GM12878 (cell line): ENCODE data around the gene RFC1. TPM values are rescaled to one million over a fixed set of nuclear protein-coding genes. Genes with fewer than 3 reads are reported as not detected.

Experiments used
- ATAC-seq: fragments of 200-7000 bp; cut with Tn5 transposase; 3 replicates; pipeline ENCODE4 v1.9.1; 2020; ENCODE audit warnings: mild to moderate bottlenecking, moderate library complexity
- BruUV-seq: library from RNA; stranded (reverse); fragments of 400-500 nt; replicated peaks from 2 replicates; lab custom pipeline; 2021; lab: Mats Ljungman, UMichigan
- CTCF ChIA-PET: fragments of 300-600 bp; sonication (Branson Sonifier 250); formaldehyde crosslinking; extraction: SDS; loops from one replicate; lab custom pipeline; 2021; ENCODE audit warnings: inconsistent platforms; lab: Yijun Ruan, JAX
- POLR2A ChIA-PET: fragments of 350-600 bp; formaldehyde crosslinking; extraction: SDS; loops from one replicate; lab custom pipeline; 2021; ENCODE audit warnings: inconsistent platforms; lab: Charles Lee
- RAD21 ChIA-PET: fragments of 300-600 bp; sonication (Branson Sonifier 250); formaldehyde crosslinking; loops from one replicate; lab custom pipeline; 2023; ENCODE audit warnings: antibody characterized with exemption; ENCODE audit not compliant: unreplicated experiment; lab: Charles Lee
- SMC1A ChIA-PET: fragments of 300-600 bp; sonication (Branson Sonifier 250); formaldehyde crosslinking; loops from one replicate; lab custom pipeline; 2023; ENCODE audit not compliant: unreplicated experiment, uncharacterized antibody; lab: Charles Lee
- DNase-seq: peaks from one replicate; pipeline ENCODE4 v3.0.0-alpha.2; 2011; ENCODE audit warnings: low read depth, low spot score
- FAIRE-seq: peaks from 3 replicates; lab custom pipeline; 2011; peaks lifted over from hg19 to GRCh38; lab: Jason Lieb, UNC
- H2AFZ ChIP-seq: 2 replicates; pipeline ENCODE4 v1.6.0; 2011; ENCODE audit warnings: low read depth, low read length, control low read depth; ENCODE audit not compliant: control insufficient read depth
- H3K27ac ChIP-seq: 2 replicates; pipeline ENCODE4 v1.5.1; 2011; ENCODE audit warnings: control low read depth; ENCODE audit not compliant: control insufficient read depth, insufficient read depth
- H3K27me3 ChIP-seq, 2 experiments: replicated peaks in 1 of 2; 2 replicates each; pipeline versions ENCODE4 v1.6.0 to v1.6.1; 2011; ENCODE audit warnings: low read length in 1 of 2; ENCODE audit not compliant: control insufficient read depth in 2 of 2, insufficient read depth in 2 of 2
- H3K36me3 ChIP-seq, 2 experiments: 2 replicates each; pipeline ENCODE4 v1.5.1; 2011; ENCODE audit warnings: low read length in 1 of 2; ENCODE audit not compliant: control insufficient read depth in 2 of 2, insufficient read depth in 2 of 2
- H3K4me1 ChIP-seq: 2 replicates; pipeline ENCODE4 v1.6.1; 2011; ENCODE audit warnings: mild to moderate bottlenecking, low read length, moderate library complexity, mixed read lengths; ENCODE audit not compliant: control insufficient read depth, insufficient read depth
- H3K4me2 ChIP-seq: 2 replicates; pipeline ENCODE4 v1.6.0; 2011; ENCODE audit warnings: control low read depth; ENCODE audit not compliant: control insufficient read depth, insufficient read depth
- H3K4me3 ChIP-seq: fragments of 200-600 bp; sonication (generic); 2 replicates; pipeline ENCODE4 v1.5.1; 2016
- H3K79me2 ChIP-seq: 2 replicates; pipeline ENCODE4 v1.6.0; 2011; ENCODE audit warnings: low read length; ENCODE audit not compliant: control insufficient read depth, insufficient read depth
- H3K9ac ChIP-seq: 2 replicates; pipeline ENCODE4 v1.8.0; 2011; ENCODE audit warnings: low read length, control low read depth, mixed read lengths; ENCODE audit not compliant: control insufficient read depth, insufficient read depth
- H3K9me3 ChIP-seq: replicated peaks from 3 replicates; pipeline ENCODE4 v1.5.1; 2011; ENCODE audit warnings: mild to moderate bottlenecking, low read length; ENCODE audit not compliant: control insufficient read depth, insufficient read depth
- H4K20me1 ChIP-seq: 2 replicates; pipeline ENCODE4 v1.6.0; 2011; ENCODE audit not compliant: control insufficient read depth, insufficient read depth
- ATF7 ChIP-seq: fragments of 450-650 bp; IDR thresholded peaks from 2 replicates; pipeline ENCODE4 v1.6.1; 2016; ENCODE audit warnings: low read depth, mild to moderate bottlenecking
- CBX5 ChIP-seq: sonication (generic); IDR thresholded peaks from 2 replicates; pipeline ENCODE4 v1.6.1; 2016; ENCODE audit warnings: low read depth, moderate library complexity, mild to moderate bottlenecking, inconsistent platforms
- EP300 ChIP-seq, 2 experiments: fragments of 150-350 bp in 1 of 2; IDR thresholded peaks; 2 replicates each; pipeline ENCODE4 v1.6.1; 2011 to 2012; ENCODE audit warnings: low read depth in 2 of 2, low read length in 2 of 2, borderline replicate concordance in 1 of 2, improper control_type of control experiment in 1 of 2, inconsistent platforms in 1 of 2; ENCODE audit not compliant: control insufficient read depth in 1 of 2
- GABPA ChIP-seq: IDR thresholded peaks from 2 replicates; pipeline ENCODE4 v1.6.1; 2014; ENCODE audit warnings: antibody characterized with exemption, low read depth, mild to moderate bottlenecking, inconsistent platforms
- JUND ChIP-seq: IDR thresholded peaks from 2 replicates; pipeline ENCODE4 v1.6.1; 2012; ENCODE audit warnings: low read depth, mild to moderate bottlenecking, low read length, improper control_type of control experiment, moderate library complexity
- KAT2A ChIP-seq: conservative IDR thresholded peaks from 2 replicates; pipeline ENCODE4 v1.6.1; 2011; ENCODE audit warnings: low read depth, low read length; ENCODE audit not compliant: control insufficient read depth
- MEF2B ChIP-seq: fragments of 450-650 bp; IDR thresholded peaks from 2 replicates; pipeline ENCODE4 v1.6.1; 2018; ENCODE audit warnings: mild to moderate bottlenecking, moderate library complexity; ENCODE audit not compliant: partially characterized antibody, poor library complexity, severe bottlenecking
- RUNX3 ChIP-seq: IDR thresholded peaks from 2 replicates; pipeline ENCODE4 v1.6.1; 2012; ENCODE audit warnings: low read length, inconsistent platforms
- ZNF217 ChIP-seq: fragments of 450-650 bp; IDR thresholded peaks from 2 replicates; pipeline ENCODE4 v1.6.1; 2017; ENCODE audit warnings: antibody characterized with exemption, mild to moderate bottlenecking
- WGBS: methylation state at CpG from one replicate; pipeline ENCODE4 v1.1.6; 2016; ENCODE audit warnings: low lambda C conversion rate; ENCODE audit not compliant: insufficient replicate concordance, insufficient coverage; ENCODE audit errors: missing lambda C conversion rate; 5-methylcytosine and 5-hydroxymethylcytosine counted together
- in situ Hi-C: fragments of 300-500 bp; cut with MboI; formaldehyde crosslinking; loops from 9 replicates; pipeline ENCODE4 v1.14.3; 2018; ENCODE audit warnings: mixed read lengths
- intact Hi-C: fragments of 100-400 bp; cut with micrococcal nuclease; formaldehyde crosslinking; loops from one replicate; pipeline ENCODE4 v1.14.2; 2022; ENCODE audit not compliant: unreplicated experiment
- polyA plus RNA-seq, 11 experiments: library from polyadenylated mRNA; depleted of rRNA in 4 of 11; unstranded in 6 of 11; stranded (reverse) in 5 of 11; fragments of >200 nt; fragmentation: Nextera tagmentation in 4 of 11; fragmentation: Illumina TruSeq in 1 of 11; extraction: Ambion mirVana in 4 of 11; extraction: Trizol in 1 of 11; gene quantifications; 1 replicate in 1 of 11; 2 replicates in 10 of 11; pipeline versions ENCODE4 v1.2.1 to v1.2.3, GENCODE V29; 2011 to 2016; ENCODE audit warnings: inconsistent platforms in 2 of 11, missing spikeins in 2 of 11, low read depth in 1 of 11
- total RNA-seq, 4 experiments: library from RNA; depleted of rRNA in 3 of 4; stranded (reverse); fragments of >200 nt in 3 of 4; fragmentation: Illumina TruSeq in 1 of 4; extraction: Trizol in 1 of 4; gene quantifications; 2 replicates each; pipeline versions ENCODE4 v1.2.1 to v1.2.3, GENCODE V29; 2013 to 2021
- TF ChIP-seq, protein P1 (sequence below): fragments of 450-650 bp; IDR thresholded peaks from 2 replicates; pipeline ENCODE4 v1.6.1; 2017; ENCODE audit warnings: borderline replicate concordance

RFC1 gene
- total and polyA plus RNA-seq, 10 of the 15 experiments (the other 5 are each of a cell fraction or from before 2014, with no cell fraction given): 22.5 to 67.8 (median 40.3) TPM

DNA sequence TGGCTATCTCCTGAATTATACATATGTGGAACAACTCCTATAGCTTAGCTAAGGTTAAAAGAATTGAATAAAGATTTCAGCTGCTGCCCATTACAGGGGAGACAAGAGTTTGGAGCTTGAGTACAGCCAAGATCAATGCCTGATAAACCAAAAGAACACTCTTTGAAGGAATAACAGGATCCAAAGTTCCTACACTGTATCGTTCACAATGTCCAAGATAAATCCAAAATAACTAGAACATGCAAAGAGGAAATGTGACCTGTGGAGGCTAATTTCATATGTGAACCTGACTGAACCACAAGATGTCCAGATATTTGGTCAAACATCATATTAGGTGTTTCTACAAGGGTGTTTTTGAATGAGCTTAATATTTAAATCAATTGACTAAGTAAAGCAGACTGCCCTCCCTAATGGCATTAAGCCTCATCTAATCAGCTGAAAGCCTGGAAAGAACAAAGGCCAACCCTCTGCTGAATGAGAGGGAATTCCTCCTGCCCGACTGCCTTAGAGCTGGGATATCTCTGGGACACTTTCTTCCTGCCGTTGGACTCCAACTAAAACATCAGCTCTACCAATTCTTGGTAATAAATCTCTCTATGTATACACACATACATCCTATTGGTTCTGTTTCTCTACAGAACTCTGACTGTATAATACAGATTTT lies 19.2 kb downstream of the RFC1 start:
- Histone ChIP-seq H3K4me1 (no peaks in the 10 kb centered on the region), H3K9me3 (no peaks in the 10 kb centered on the region; the same call in 1 of the 3 replicates), H2AFZ (no peak overlapping the region), H3K4me3 (no peak overlapping the region), H4K20me1 (peaks cover 3% of the 10 kb centered on the region; the same call in 1 of the 2 replicates), H3K79me2 (peaks cover 13% of the 10 kb centered on the region), H3K27me3 (no peaks in the 10 kb centered on the region), H3K36me3 (peaks cover 5 to 10% of the 10 kb centered on the region in 2 experiments; a peak in 3 of 4 replicates), H3K9ac (no peak overlapping the region), H3K27ac (no peak overlapping the region), H3K4me2 (no peak overlapping the region)
- FAIRE-seq (no peak), ATAC-seq (no peak), DNase-seq (no peak)
- intact Hi-C loops: no loop called here
- no TSS peak for BruUV-seq
- POLR2A ChIA-PET: interaction anchor here (2.2 kb wide), 1 partner anchor 18 kb away, joined by 10 read pairs; no protein-coding TSS in a partner anchor
- no peak for TF ChIP-seq RUNX3
- TF ChIP-seq KAT2A: no peak
- TF ChIP-seq EP300 (IDR thresholded peaks at IDR 0.05; ENCODE audit: borderline replicate concordance in 1 of 2, control insufficient read depth in 1 of 2, low read depth in 2 of 2, low read length in 2 of 2): no peak
- TF ChIP-seq MEF2B: no peak
- TF ChIP-seq, protein P1, sequence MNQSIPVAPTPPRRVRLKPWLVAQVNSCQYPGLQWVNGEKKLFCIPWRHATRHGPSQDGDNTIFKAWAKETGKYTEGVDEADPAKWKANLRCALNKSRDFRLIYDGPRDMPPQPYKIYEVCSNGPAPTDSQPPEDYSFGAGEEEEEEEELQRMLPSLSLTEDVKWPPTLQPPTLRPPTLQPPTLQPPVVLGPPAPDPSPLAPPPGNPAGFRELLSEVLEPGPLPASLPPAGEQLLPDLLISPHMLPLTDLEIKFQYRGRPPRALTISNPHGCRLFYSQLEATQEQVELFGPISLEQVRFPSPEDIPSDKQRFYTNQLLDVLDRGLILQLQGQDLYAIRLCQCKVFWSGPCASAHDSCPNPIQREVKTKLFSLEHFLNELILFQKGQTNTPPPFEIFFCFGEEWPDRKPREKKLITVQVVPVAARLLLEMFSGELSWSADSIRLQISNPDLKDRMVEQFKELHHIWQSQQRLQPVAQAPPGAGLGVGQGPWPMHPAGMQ: no peak
- TF ChIP-seq ATF7: no peak
- TF ChIP-seq GABPA: no peak
- no peak for TF ChIP-seq ZNF217
- no peak for TF ChIP-seq JUND
- TF ChIP-seq CBX5: no peak
- RAD21 ChIA-PET: interaction anchor here (1.5 kb wide), 1 partner anchor 18 kb away, joined by 4 read pairs; no protein-coding TSS in a partner anchor
- WGBS: 99% methylated on average over 3 of the region's 3 CpGs
- SMC1A ChIA-PET: interaction anchor here (0.6 to 4.1 kb wide), 8 partner anchors 9 to 165 kb away, joined by 3 to 34 read pairs (median 4); partner anchors contain the start of gene RFC1
- CTCF ChIA-PET: interaction anchor here (0.7 to 1.1 kb wide), 2 partner anchors 18 to 72 kb away, joined by 4 to 5 read pairs; no protein-coding TSS in a partner anchor
- in situ Hi-C loops: no loop called here
